Jurkat, Clone E6-1 (cell line): Measurements from ENCODE around the gene ADCY9.

Experiments
- DNase-seq: peaks from one replicate; pipeline ENCODE4 v3.0.0-alpha.2; 2011; ENCODE audit warnings: low read depth, low spot score
- H3K4me3 ChIP-seq: 2 replicates; pipeline ENCODE4 v1.5.1; 2011; ENCODE audit warnings: mild to moderate bottlenecking, low read length, control low read depth, moderate library complexity

Gene ADCY9

GRCh38 chr16:4016658-4017057 is 99.6 kb downstream of the ADCY9 start:
- DNase-seq: peak; percentile 28
- H3K4me3 ChIP-seq: no peak overlapping the region

- no peak overlapping the region for H3K4me3 ChIP-seq
- DNase-seq: no peak
These were observed 100.3 kb downstream of the ADCY9 start for GRCh38 chr16:4016005-4016352.

GRCh38 chr16:4015275-4016004 is 100.8 kb downstream of the ADCY9 start:
- no peak for DNase-seq
- H3K4me3 ChIP-seq: no peak overlapping the region

GRCh38 chr16:4011940-4012629 is 104.2 kb downstream of the ADCY9 start:
- H3K4me3 ChIP-seq: no peak overlapping the region

GRCh38 chr16:4011225-4011939 is 104.9 kb downstream of the ADCY9 start:
- H3K4me3 ChIP-seq: no peak overlapping the region
- DNase-seq: no peak

More at GRCh38 chr16:4011940-4012629, 104.2 kb downstream of the ADCY9 start:
- no peak for DNase-seq

GRCh38 chr16:4010225-4011158 is 105.8 kb downstream of the ADCY9 start:
- no peak overlapping the region for H3K4me3 ChIP-seq
- no peak for DNase-seq

- DNase-seq: no peak
- no peak overlapping the region for H3K4me3 ChIP-seq
These were observed 107.1 kb downstream of the ADCY9 start for GRCh38 chr16:4009177-4009576.

- H3K4me3 ChIP-seq: no peak overlapping the region
- DNase-seq: no peak
These were observed 108.1 kb downstream of the ADCY9 start for GRCh38 chr16:4008116-4008515.

GRCh38 chr16:4006397-4006999 is 109.7 kb downstream of the ADCY9 start:
- DNase-seq: no peak
- no peak overlapping the region for H3K4me3 ChIP-seq

GRCh38 chr16:4005731-4006130 is 110.5 kb downstream of the ADCY9 start:
- DNase-seq: no peak

GRCh38 chr16:4005281-4005680 is 111.0 kb downstream of the ADCY9 start:
- no peak overlapping the region for H3K4me3 ChIP-seq
- DNase-seq: no peak

More at GRCh38 chr16:4005731-4006130, 110.5 kb downstream of the ADCY9 start:
- H3K4me3 ChIP-seq: no peak overlapping the region

- no peak overlapping the region for H3K4me3 ChIP-seq
- DNase-seq: no peak
These were observed 112.0 kb downstream of the ADCY9 start for GRCh38 chr16:4004206-4004605.

GRCh38 chr16:4003576-4003975 is 112.7 kb downstream of the ADCY9 start:
- H3K4me3 ChIP-seq: no peak overlapping the region
- DNase-seq: no peak

- no peak for DNase-seq
These were observed 113.1 kb downstream of the ADCY9 start for GRCh38 chr16:4003166-4003565.

GRCh38 chr16:4002121-4002520 is 114.1 kb downstream of the ADCY9 start:
- no peak overlapping the region for H3K4me3 ChIP-seq
- DNase-seq: no peak

More at GRCh38 chr16:4003166-4003565, 113.1 kb downstream of the ADCY9 start:
- no peak overlapping the region for H3K4me3 ChIP-seq

GRCh38 chr16:3999479-4000325 is 116.5 kb downstream of the ADCY9 start:
- no peak overlapping the region for H3K4me3 ChIP-seq
- DNase-seq: peak; percentile 72

- DNase-seq: no peak
- H3K4me3 ChIP-seq: no peak overlapping the region
These were observed 117.3 kb downstream of the ADCY9 start for GRCh38 chr16:3998793-3999478.
